HT1080 (cell line): ENCODE results near the gene PLB1. TPM values are rescaled to one million over a fixed set of nuclear protein-coding genes. Genes with fewer than 3 reads are reported as not detected.
A peak's percentile ranks its signal among the peaks of the same experiment; 100 is the strongest.

Experiments
- DNase-seq: peaks from one replicate; pipeline ENCODE4 v3.0.0-alpha.2; 2015; ENCODE audit warnings: low read depth
- total RNA-seq: library from RNA; depleted of rRNA; stranded (reverse); fragments of >200 nt; shearing (Covaris generic); gene quantifications from 2 replicates; pipeline ENCODE4 v1.2.3, GENCODE V29; 2014

Gene PLB1
- total RNA-seq, 1 experiment from 2014 or later, result 1.8 TPM

DNA sequence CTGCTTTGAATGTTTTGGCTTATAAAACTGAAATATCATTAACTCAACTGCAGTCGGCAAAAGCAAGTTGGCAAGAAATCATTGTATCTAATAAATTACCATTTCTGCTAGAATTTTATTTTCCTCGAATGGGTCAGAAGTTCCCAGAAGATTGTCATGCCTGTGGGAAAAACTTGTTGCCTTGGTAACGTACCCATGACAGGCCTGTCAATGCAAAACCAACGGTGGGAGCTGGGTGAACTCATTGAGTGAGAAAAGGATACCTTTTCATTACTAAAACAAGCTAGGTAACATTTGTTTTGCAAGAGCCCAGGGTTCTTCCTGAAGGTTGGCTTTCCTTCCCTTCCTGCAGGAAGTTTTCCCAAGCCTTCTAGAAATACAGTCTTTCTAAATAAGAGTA is 9.5 kb downstream of the PLB1 start:
- DNase-seq, result no peak

DNA sequence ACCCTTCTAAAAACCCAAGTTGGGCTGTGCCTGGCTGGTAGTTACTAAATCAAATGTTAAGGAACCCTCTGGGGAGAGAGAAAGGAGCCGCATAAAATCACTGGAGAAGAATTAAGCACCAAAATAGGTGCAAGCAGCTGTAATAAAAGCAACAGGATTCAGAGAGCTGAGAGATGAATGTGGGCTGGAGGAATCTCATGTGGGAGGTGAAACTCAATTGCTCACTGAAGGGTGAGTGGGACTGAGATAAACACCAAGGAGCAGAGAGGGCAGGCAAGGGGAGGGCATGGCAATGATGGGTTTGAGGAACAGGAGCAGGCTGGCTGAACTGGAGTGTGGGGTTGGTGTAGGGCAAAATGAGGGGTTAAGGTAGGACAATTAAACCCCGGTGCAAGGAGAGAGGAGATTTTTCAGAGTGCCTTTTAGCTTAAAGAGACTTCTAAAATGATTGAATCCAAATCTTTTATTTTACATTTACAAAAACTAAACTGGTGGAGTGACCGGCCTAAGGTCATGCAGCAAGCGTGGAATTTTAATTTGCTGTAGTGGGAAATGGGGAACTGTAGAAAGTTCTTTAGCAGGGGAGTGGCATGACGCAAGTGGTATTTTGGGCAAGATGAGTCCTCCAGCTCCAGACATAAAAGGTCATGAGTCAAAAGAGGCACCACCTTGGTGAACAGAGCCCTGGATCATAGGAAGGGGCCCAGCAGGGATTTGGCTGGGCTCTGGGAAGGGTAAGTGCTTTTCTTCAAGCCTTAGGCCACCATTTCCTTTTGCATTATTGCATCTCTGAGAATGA is 10.5 kb downstream of the PLB1 start:
- no peak for DNase-seq

DNA sequence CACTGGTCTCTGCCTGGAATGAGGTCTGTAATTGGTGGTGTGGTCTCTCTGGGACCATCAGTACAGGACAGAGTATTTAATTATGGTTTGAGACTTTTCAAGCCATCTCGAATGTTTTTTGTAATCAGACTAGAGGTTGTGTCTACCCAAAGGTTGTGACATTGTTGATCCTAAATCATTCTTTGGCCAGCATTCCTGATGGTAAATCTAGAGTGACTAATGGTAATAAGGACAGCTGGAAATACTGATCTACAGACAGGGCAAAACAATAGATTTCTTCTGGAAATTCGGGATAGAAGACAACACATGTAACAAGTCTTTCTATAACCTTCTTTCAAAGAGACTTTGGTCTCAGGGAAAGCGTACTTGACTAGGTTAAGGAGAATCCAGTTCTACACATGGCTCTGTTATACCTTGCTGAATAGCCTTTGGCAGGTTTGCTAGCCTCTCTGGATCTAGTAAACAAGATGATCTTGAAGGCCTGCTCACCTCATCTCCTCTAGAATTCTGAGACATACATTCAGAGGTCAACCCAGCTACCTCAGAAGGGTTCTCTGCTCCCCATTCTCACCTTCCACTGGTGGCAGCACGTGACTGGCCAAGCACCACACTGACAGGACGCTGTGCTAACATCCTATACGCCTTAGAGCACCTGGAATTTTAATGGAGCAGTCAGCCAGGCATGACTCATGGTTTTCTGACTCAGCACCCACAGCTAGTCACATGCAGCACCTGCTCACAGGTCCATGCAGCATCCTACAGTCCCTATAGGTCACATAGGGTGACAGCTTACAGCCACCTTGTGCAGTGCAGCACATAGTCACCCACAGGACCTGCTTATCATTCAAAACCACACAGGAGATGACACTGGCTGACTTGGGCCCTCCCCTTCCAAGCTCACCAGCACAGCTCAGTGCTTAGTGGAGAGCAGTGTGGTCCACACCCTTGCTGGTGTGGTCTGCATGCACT is 12.2 kb downstream of the PLB1 start:
- DNase-seq, result peak; percentile 82

DNA sequence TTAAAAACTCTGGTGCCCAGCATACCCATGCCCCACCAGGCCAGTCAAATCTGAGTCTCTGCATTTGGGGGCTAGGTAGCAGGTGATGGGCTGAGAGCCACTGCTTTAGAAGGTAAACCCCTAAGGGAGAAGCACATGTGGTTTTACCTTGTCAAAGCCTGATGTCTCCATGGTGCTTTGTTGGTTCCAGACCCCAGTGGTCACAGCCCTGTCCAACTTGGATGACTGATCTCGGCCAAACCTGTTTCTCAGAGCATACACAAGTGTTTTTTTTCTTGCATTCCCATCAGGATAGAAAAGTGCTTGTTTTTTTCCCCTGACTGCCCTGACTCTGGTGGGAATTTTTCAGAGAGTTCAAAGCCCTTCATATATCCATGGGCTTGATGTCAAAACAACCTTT is 13.5 kb downstream of the PLB1 start:
- no peak for DNase-seq

DNA sequence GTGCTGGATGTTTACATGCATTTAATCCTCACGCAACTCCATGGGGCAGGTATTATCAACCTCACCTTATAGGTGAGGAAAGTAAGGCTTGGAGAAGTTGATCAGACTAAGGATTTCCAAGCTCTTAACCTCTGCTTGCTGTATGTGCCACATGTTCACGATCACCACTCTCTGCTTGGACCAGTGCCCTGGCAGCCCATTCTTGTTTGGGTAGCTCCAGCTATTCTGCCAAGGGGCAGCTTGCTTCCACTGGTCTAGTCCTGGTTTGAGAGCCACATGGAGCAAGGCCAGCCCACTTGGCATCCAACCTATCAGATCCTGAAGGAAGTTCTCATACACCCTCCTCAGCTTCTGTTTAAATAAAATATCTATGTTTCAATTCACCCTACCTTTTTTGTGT is 14.3 kb downstream of the PLB1 start:
- no peak for DNase-seq

DNA sequence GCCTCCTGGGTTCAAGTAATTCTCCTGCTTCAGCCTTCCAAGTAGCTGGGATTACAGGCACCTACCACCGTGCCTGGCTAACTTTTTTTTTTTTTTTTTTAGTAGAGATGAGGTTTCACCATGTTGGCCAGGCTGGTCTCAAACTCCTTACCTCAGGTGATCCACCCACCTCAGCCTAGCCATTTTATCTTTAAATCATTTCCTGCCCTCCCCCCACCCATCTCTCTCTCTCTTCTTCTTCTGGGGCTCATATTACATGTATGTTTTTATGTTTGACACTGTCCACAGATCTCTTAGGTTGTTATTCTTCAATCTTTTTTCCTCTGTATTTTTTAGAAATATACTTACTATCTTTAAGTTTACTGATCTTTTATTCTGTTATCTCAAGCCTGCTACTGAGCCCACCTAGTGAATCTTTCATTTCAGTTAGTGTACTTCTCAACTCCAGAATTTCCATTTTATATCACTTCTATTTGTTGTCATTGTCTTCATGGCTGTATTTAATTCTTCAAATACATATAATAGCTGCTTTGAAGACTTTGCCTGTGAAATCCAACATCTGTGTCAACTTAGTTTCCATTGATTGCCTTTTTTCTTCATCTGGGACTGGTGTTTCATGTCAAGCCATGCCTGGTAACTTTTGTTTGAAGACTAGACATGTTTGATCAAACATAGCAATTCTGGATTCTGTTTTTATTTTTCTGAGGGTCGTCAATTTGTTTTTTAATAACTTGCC is 16.2 kb downstream of the PLB1 start:
- DNase-seq, result no peak

DNA sequence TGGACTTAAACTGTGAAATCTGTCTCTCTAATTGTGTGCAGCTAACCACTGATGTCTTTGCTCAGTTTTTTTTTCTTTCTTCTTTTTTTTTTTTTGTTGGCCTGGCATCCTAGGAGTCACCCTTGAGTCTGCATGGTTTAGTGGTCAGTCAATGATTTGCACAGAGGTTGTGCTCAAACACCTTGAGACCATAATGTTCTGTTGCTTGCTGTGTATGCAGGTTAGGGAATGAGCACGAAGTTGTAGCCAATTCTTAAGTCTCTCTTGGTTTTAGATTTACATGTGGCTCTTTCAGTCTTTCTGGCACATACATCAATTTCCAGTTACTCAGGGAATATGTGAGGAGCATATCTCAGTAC is 16.7 kb downstream of the PLB1 start:
- DNase-seq, result no peak

DNA sequence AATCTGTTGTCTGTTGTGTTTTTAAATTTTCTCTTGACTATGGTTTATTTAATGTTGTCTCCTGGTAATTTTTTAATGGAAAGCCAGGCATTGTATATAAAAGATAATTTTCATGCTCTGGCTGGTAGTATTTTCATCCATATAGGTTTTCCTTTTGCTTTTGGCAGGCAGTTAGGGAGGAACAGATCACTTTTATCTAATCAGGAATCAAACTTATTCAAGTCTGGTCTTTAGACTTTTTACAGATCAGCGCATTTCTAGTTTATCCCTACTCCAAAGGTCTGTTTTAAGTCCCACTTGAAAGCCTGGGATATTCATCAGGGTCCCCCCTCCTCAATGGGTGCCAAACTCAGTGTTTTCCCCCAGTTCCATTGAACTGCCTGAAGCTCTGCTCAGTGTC is 17.2 kb downstream of the PLB1 start:
- no peak for DNase-seq

DNA sequence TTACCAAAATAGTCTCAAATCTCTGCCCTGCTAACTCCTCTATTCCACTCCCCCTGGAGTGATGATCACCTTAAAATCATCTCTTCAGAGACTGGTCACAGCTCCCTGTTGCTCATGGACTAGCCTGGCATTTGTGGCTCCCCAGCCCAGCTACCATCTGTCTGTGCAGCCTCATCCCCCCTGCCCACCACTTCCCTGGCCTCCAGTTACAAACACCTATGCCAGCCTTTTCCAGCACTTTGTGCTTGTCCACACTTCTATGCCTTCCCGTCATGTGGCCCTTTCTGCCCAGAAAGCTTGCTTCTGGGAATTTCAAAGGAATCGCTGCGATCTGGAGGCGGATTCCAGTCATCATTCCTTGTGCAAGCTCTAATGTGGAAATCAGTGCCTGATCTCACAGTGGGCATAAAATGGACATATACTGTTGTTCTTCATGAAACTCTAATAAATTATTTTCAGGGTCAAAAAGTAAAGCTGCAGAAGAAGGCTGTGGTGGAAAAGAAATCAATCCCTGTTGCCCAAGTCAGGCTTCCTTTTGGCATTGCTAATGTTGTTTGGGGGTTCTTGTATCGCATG is 19.4 kb downstream of the PLB1 start:
- no peak for DNase-seq

DNA sequence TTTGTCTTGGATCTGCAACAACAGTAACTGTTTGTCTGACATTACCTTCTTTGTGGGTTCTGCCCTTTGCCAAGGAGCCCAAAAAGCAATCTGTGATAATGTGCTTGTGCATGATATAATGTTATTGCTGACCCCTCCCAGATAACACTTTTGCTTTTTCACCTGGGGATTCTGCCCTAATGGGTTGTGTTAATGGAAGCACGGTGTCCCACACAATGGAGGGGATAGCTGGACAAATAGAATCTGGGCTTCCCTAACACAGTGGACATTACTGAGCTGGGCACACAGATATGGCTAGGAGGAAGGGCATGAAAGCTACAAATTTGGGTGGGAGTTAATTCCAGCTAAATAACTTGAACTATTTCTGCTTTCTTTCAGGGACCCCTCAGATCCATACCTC is 20.6 kb downstream of the PLB1 start:
- DNase-seq, result no peak

DNA sequence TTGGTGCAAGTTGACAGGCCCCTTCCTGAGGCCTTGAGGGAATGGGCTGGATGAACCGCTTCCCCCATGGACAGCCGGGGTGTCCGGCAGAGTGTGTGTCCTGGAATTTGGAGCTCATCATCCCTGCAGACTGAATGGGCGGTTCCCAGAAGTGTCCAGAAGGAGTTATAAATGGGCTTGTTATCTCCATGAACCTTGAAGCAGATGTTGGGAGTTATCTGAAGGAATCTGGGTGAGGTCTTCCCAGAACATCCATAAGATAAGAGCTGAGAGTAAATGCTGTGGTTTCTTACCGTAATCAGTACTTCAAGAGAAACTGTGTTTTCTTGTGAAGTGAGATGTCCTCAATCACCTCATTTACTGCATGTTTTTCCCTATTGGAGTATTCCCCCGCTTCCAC is 21.1 kb downstream of the PLB1 start:
- DNase-seq, result no peak

DNA sequence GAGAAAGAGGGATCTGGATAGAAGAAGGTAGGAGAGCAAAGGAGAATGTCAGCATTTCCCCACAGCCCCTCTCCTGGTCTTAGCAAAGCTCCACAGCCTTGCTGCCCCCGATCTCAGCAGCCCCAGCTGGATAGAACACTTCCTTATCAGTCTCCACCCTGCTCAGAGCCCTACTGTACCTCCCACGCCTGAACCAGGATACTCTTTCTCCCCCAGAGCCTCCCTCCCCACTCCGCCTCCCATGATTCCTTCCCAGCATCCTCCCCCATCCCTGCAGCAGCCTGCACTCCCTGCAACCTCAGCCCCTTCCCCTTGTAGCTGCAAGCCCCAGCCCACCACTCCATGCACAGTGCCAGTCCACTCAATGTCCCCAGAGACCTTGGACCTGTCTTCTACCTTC is 25.8 kb downstream of the PLB1 start:
- no peak for DNase-seq

DNA sequence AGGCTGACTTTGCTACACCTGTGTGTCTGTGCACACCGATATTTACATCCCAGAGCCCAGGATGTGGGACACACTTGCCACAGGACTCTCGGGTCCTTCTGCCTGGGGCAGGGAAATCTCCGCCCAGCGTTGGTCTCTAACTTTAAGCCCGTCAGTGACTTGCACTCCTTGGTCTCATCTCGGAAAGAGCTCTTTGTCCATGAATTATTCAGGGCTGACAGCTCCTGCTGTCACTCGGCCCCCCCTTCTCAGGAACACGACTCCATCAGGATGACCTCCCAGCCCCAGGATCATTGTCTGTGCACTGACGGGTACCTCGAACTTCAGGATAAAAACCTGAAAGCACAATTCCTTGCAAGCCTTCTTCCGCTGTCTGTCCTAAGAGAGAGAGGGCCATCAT is 26.6 kb downstream of the PLB1 start:
- no peak for DNase-seq

DNA sequence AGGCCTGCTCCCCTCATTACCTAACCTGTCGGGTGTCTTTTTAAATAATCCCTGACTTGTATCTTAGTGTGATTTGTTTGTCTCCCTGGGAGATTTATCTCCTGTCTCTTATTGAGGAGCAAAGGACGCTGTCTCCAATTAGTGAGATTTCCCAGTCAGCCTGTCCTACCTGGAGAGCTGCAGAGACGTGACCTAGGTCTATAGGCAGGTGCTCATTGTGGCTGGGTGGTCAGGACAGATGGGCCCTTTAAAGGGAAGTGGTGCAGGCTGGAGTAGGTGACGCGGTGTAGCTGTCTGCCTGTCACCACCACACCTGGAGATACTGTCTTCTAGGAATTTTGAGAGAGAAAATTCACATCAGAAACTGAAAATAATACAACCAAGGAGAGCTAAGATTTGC is 28.0 kb downstream of the PLB1 start:
- DNase-seq, result no peak

DNA sequence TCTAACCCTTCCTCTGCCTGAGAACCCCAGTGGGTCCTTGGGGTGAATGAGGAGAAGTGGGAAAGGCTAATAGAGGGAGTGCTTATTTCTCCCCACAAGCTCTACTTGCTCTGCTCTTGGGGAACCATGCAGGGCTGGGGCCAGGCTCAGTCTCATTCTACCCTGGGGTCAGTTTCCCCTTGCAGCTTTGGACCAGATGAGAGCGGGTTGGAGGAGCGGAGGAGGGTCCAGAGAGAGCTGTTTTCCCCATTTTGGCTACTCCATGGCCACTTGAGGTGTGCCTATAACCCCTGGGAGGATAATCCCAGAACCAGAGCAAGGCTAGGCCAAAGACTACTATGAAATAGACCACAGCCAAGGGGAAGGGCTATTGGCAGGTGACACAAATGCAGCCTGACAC is 29.6 kb downstream of the PLB1 start:
- DNase-seq, result no peak

DNA sequence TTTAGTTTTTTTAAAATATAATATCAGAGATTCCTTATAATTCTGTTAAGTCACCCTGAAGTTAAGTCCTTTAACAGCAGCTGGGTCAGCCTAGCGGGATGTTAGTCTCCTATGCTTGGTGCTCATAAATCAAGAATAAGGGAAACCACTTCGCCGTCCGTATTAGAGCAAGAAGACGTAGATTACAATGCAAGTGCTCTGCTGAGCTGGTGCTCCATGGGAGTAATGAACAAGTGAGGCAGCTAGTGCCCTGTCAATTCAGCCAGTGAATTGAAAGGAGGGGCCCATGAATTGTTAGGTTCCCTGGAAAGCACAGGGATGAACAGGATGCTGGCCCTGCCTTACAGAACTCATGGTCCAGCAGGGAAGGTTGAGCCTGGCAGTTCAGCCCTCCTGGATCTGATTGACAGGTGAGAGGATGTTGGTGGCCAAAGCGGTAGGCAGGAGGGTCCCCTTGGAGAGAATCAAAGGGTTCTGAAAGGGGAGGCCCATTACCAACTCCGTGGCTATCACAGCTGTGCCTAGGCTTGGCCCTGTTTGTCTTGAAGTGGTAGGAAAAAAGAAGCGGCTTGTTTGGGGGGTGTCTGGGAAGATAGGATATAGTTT is 30.8 kb downstream of the PLB1 start:
- DNase-seq, result no peak

DNA sequence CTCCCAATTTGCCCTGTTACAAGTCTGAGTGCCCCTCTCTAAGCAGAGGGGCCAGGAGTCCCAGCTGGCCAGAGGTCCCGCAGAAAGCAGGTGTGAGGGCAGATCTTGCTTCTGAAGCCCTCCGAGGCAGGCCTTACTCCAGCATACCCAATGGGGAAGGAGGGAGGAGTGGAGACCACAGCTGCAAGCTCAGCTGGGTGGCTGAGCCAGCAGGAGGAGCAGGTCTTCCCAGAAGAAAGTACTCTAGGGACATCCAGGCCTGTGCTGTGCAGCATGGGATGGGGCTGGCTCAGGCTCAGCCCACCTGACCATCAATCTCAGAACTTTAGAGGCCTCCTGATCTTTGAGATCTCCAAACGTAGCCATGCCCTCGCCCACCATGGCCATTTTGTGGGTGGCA is 31.3 kb downstream of the PLB1 start:
- DNase-seq, result no peak

DNA sequence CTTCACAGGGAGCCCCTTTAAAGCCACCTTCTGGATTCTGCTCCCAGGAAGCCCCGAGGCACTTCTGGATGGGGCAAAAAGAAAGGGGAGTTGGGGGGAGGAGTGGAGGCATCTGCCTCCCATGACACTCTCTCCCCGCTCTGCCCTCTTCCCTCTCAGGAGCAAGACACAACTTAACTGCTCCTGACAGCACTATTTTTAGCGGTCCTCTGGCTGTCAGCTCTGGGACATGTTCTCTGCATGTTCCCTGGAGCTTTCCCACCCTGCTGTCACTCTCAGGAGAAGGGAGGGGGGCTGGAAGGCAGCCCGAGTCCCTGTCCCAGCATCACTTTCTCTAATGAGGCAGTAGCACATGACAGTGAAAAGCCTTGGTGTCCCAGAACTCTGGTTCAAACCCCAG is 32.3 kb downstream of the PLB1 start:
- no peak for DNase-seq

DNA sequence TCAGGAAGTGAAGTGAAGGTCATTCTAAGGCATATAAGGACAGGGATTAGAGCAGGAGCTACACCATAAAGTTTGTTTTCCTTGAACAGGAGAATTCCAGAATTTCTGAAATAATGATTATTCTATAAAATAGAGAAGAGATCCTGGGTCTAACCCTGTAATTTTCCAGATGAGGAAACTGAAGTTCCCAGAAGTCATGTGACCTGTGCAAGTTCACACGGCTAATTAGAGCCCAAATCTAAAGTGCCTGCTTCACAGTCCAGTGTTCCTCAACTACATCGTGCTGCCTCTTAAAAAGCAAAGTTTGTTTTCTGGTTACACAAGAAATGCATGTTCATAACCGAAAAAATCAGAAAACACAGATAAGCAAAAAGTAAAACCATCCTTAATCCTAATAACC is 34.9 kb downstream of the PLB1 start:
- no peak for DNase-seq

DNA sequence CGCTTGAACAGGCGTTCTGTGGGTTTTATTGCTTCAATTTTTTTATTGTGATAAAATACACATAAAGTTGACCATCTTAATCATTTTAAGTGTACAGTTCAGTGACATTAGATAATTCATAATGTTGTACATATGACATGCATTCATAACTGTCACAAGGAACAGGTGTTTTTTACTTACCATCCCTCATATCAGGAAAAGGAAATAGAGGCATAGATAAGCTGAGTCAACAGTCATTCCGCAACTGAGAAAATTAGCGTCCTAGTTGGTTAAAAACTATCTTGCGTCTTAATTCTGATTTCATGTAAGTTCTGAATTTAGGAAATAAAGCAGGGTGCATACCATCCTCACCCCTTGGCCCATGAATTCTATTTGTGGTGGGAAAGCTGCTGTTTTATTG is 36.5 kb downstream of the PLB1 start:
- no peak for DNase-seq

DNA sequence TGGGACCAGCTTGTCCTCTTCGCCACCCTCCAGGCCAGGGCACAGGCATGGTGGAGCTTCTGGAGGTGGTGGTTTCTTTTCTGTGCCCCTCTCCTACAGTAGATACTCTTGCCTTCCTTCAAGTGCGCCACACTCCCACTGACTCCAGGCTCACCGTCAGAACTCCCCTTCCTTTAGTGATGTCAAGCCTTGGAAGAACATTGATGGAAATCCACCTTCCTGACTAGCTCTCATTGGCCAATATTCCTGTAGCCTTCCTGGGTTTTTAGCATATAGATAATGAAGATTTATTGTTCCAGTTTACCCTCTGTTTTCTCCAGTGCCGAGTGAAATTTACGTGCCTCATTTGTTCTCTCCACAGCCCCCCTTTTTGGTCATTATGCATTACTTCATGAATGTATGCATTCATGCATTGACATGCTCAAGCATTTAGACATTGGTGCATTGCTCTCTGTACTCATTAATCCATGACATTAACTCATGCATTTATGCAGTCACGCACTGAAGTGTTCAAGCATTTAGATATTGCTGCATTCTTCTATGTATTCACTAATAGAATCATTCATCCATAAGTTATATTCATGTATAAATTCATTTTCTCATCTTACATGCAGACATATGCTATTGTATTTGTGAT is 37.3 kb downstream of the PLB1 start:
- no peak for DNase-seq
